Parathyroid adenoma (tissue), 2 donors: Measurements from ENCODE around the gene JAM3.

Experiments used
- H2AFZ ChIP-seq: fragments of 300-600 bp; sonication (generic); one replicate; pipeline ENCODE4 v1.7.0; 2017; ENCODE audit warnings: antibody characterized with exemption, mild to moderate bottlenecking
- H3K27ac ChIP-seq: fragments of 300-600 bp; sonication (generic); one replicate; pipeline ENCODE4 v1.7.0; 2017
- H3K27me3 ChIP-seq: fragments of 300-600 bp; sonication (generic); one replicate; pipeline ENCODE4 v1.7.0; 2017; ENCODE audit warnings: low read length; ENCODE audit not compliant: control insufficient read depth, insufficient read depth
- H3K36me3 ChIP-seq: fragments of 300-600 bp; sonication (generic); one replicate; pipeline ENCODE4 v1.7.0; 2017; ENCODE audit warnings: low read length; ENCODE audit not compliant: control insufficient read depth, insufficient read depth
- H3K4me1 ChIP-seq: fragments of 300-600 bp; sonication (generic); one replicate; pipeline ENCODE4 v1.7.0; 2017; ENCODE audit warnings: control low read depth
- H3K4me2 ChIP-seq: fragments of 300-600 bp; sonication (generic); one replicate; pipeline ENCODE4 v1.7.0; 2017; ENCODE audit warnings: low read length
- H3K4me3 ChIP-seq: fragments of 300-600 bp; sonication (generic); one replicate; pipeline ENCODE4 v1.7.0; 2017; ENCODE audit warnings: low read depth, low read length
- H3K79me2 ChIP-seq: fragments of 300-600 bp; sonication (generic); one replicate; pipeline ENCODE4 v1.7.0; 2017; ENCODE audit warnings: control low read depth
- H3K9ac ChIP-seq: fragments of 300-600 bp; sonication (generic); one replicate; pipeline ENCODE4 v1.7.0; 2017; ENCODE audit warnings: mild to moderate bottlenecking
- H3K9me3 ChIP-seq: fragments of 300-600 bp; sonication (generic); one replicate; pipeline ENCODE4 v1.7.0; 2017; ENCODE audit warnings: low read length; ENCODE audit not compliant: control insufficient read depth
- CTCF ChIP-seq: fragments of 300-600 bp; sonication (generic); IDR thresholded peaks from one replicate; pipeline ENCODE4 v1.7.0; 2017; ENCODE audit warnings: antibody characterized with exemption, mild to moderate bottlenecking
- donor health status: primary hyperparathyroidism.

Gene JAM3

GRCh38 chr11:134153147-134153905, 84.5 kb downstream of the JAM3 start:
- H3K36me3 ChIP-seq = no peaks in the 10 kb centered on the region
- no peak for TF ChIP-seq CTCF
- H3K27me3 ChIP-seq = no peaks in the 10 kb centered on the region
- H3K4me3 ChIP-seq = no peak overlapping the region
- no peak overlapping the region for H3K9ac ChIP-seq
- H3K9me3 ChIP-seq = no peaks in the 10 kb centered on the region
- H3K27ac ChIP-seq = no peak overlapping the region
- H3K79me2 ChIP-seq = no peaks in the 10 kb centered on the region
- H2AFZ ChIP-seq = no peak overlapping the region
- H3K4me1 ChIP-seq = no peaks in the 10 kb centered on the region
- no peak overlapping the region for H3K4me2 ChIP-seq

GRCh38 chr11:134154441-134154840, 85.6 kb downstream of the JAM3 start:
- Histone ChIP-seq H3K9me3 (no peaks in the 10 kb centered on the region), H3K27me3 (no peaks in the 10 kb centered on the region), H3K4me1 (no peaks in the 10 kb centered on the region), H2AFZ (no peak overlapping the region), H3K4me2 (no peak overlapping the region), H3K36me3 (no peaks in the 10 kb centered on the region), H3K79me2 (no peaks in the 10 kb centered on the region), H3K9ac (no peak overlapping the region), H3K4me3 (no peak overlapping the region), H3K27ac (no peak overlapping the region)
- no peak for TF ChIP-seq CTCF

GRCh38 chr11:134155456-134155855, 86.6 kb downstream of the JAM3 start:
- H3K9me3 ChIP-seq = no peaks in the 10 kb centered on the region
- no peaks in the 10 kb centered on the region for H3K79me2 ChIP-seq
- no peaks in the 10 kb centered on the region for H3K4me1 ChIP-seq
- no peak overlapping the region for H3K9ac ChIP-seq
- no peaks in the 10 kb centered on the region for H3K27me3 ChIP-seq
- TF ChIP-seq CTCF = no peak
- H2AFZ ChIP-seq = no peak overlapping the region
- H3K4me3 ChIP-seq = no peak overlapping the region
- H3K36me3 ChIP-seq = no peaks in the 10 kb centered on the region
- H3K27ac ChIP-seq = no peak overlapping the region
- no peak overlapping the region for H3K4me2 ChIP-seq

GRCh38 chr11:134155946-134156865, 87.3 kb downstream of the JAM3 start:
- H2AFZ ChIP-seq = no peak overlapping the region
- no peaks in the 10 kb centered on the region for H3K36me3 ChIP-seq
- H3K27me3 ChIP-seq = no peaks in the 10 kb centered on the region
- no peak overlapping the region for H3K27ac ChIP-seq
- no peak for TF ChIP-seq CTCF
- no peaks in the 10 kb centered on the region for H3K79me2 ChIP-seq
- no peaks in the 10 kb centered on the region for H3K9me3 ChIP-seq
- no peak overlapping the region for H3K4me2 ChIP-seq
- no peaks in the 10 kb centered on the region for H3K4me1 ChIP-seq
- no peak overlapping the region for H3K4me3 ChIP-seq
- H3K9ac ChIP-seq = no peak overlapping the region
